HL-60/S4 treated with retinoic acid at 250 ng/mL for 4 days and 3 days (cell line): ENCODE results near the gene VTI1A.
"Not testable (repeated sequence)": the region's sequence is repeated elsewhere in the genome, so short reads cannot be mapped to it uniquely, and the experiment has no call there.

Experiments used
- in situ Hi-C: fragments of 300-500 bp; cut with MboI; formaldehyde crosslinking; loops from 2 replicates; pipeline ENCODE4 v1.7.0; 2022; ENCODE audit warnings: low sequenced_read_pairs

VTI1A gene

GRCh38 chr10:112446855-112447619 is at the start of gene VTI1A, which contains the start of gene ZDHHC6:
Gene VTI1A (plus strand): TSS chr10:112447215. CDS start chr10:112447374, 159 bp downstream.
Gene ZDHHC6 (minus strand): TSS chr10:112446914. CDS start chr10:112445436, 1,478 bp downstream.
- in situ Hi-C loops, result no loop called here

- in situ Hi-C loops, result no loop called here
Observed at GRCh38 chr10:112397592-112397991, 49.4 kb upstream of the VTI1A start.

GRCh38 chr10:112402917-112403316 is 44.1 kb upstream of the VTI1A start:
- in situ Hi-C loops, result no loop called here

- in situ Hi-C loops, result no loop called here
Observed at GRCh38 chr10:112404617-112405016, 42.4 kb upstream of the VTI1A start.

GRCh38 chr10:112406806-112407205 is 40.2 kb upstream of the VTI1A start:
- in situ Hi-C loops, result not testable (repeated sequence)

GRCh38 chr10:112407696-112408095 is 39.3 kb upstream of the VTI1A start:
- in situ Hi-C loops, result no loop called here

- in situ Hi-C loops, result no loop called here
Observed at GRCh38 chr10:112409299-112409698, 37.7 kb upstream of the VTI1A start.

- in situ Hi-C loops, result no loop called here
Observed at GRCh38 chr10:112409755-112410154, 37.3 kb upstream of the VTI1A start.

- in situ Hi-C loops, result no loop called here
Observed at GRCh38 chr10:112412696-112413095, 34.3 kb upstream of the VTI1A start.

GRCh38 chr10:112421731-112422130 is 25.3 kb upstream of the VTI1A start:
- in situ Hi-C loops, result no loop called here

- in situ Hi-C loops, result no loop called here
Observed at GRCh38 chr10:112424651-112425050, 22.4 kb upstream of the VTI1A start.

GRCh38 chr10:112426111-112426510 is 20.9 kb upstream of the VTI1A start:
- in situ Hi-C loops, result no loop called here

GRCh38 chr10:112429147-112429546 is 17.9 kb upstream of the VTI1A start:
- in situ Hi-C loops, result no loop called here

GRCh38 chr10:112429654-112430230 is 17.3 kb upstream of the VTI1A start:
- in situ Hi-C loops, result no loop called here

GRCh38 chr10:112433136-112433535 is 13.9 kb upstream of the VTI1A start:
- in situ Hi-C loops, result no loop called here

GRCh38 chr10:112434988-112435619 is 11.9 kb upstream of the VTI1A start:
- in situ Hi-C loops, result no loop called here

- in situ Hi-C loops, result no loop called here
Observed at GRCh38 chr10:112438356-112438755, 8.7 kb upstream of the VTI1A start.

GRCh38 chr10:112441520-112441919 is 5.5 kb upstream of the VTI1A start:
- in situ Hi-C loops, result no loop called here

- in situ Hi-C loops, result no loop called here
Observed at GRCh38 chr10:112442063-112442462, 5.0 kb upstream of the VTI1A start.

GRCh38 chr10:112446055-112446854 is 760 bp upstream of the VTI1A start:
- in situ Hi-C loops, result no loop called here

- in situ Hi-C loops, result no loop called here
Observed at GRCh38 chr10:112447620-112447928, 559 bp downstream of the VTI1A start.
